GM18508 (cell line): ENCODE data around the gene CHMP3.
"Not testable (repeated sequence)": the region's sequence is repeated elsewhere in the genome, so short reads cannot be mapped to it uniquely, and the experiment has no call there.

Source experiments
- ATAC-seq: cut with Tn5 transposase; IDR thresholded peaks from one replicate; pipeline ENCODE4 v1.9.1; 2021; ENCODE audit warnings: moderate number of reproducible peaks; ENCODE audit not compliant: insufficient read depth, unreplicated experiment

The CHMP3 gene

DNA sequence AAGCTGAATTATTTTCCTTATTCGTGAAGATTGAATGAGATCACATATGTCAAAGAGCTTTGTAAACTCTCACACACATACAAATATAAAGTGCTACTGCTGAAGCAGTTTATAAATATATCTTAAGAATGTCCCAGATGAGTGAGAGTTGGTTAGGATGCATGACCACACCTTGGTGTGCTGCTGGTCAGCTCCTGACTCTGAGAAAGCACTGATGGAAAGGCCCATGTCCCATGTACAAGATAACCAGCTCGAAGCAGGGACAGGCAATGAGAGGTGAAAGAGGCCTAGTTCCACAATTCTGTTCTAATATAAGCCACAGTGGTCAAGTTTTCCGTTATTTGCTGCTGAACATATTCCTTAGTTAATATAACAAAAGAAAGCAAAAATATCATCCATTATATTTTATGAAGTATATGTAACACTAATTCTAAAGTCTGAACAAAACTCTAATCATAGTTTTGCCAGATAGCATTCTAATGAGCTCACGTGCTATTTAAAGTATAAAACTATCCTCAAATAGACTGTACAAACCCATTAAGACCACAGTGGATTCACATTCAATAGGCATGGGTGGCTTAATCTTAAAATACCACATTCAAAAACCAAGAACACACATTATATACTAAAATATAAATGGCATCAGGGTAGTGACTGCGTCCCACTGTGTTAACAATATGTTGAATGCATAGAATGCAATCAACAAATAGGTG, 49.1 kb downstream of the CHMP3 start:
- no peak for ATAC-seq

DNA sequence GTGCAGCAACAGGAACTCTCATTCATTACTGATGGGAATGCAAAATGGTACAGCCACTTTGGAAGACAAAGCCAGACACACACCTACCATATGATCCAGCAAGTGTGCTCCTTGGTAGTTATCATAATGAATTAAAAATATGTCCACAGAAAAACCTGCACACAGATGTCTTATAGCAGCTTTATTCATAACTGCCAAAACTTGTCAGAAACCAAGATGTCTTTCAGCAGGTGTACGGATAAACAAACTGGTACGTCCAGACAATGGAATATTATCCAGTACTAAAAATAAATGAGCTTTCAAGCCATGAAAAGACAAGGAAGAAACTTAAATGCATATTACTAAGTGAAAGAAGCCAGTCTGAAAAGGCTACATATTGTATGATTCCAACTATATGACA, 50.4 kb downstream of the CHMP3 start:
- ATAC-seq = no peak

DNA sequence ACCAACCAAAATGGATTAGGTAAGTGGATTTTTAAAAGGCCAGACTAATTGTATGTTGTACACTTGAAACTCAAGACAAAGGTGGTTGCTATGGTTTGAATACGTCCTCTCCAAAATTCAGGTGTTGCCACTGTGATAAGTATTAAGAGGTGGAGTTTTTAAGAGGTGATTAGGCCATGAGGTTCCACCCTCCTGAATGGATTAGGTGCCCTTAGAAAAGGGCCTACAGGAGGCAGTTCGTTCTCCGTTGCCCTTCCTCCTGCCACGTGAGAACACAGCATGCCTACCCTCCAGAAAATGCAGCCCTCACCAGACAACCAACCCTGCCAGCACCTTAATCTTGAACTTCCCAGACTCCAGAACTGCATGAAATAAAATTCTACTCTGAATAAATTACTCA, 51.2 kb downstream of the CHMP3 start:
- ATAC-seq = no peak

DNA sequence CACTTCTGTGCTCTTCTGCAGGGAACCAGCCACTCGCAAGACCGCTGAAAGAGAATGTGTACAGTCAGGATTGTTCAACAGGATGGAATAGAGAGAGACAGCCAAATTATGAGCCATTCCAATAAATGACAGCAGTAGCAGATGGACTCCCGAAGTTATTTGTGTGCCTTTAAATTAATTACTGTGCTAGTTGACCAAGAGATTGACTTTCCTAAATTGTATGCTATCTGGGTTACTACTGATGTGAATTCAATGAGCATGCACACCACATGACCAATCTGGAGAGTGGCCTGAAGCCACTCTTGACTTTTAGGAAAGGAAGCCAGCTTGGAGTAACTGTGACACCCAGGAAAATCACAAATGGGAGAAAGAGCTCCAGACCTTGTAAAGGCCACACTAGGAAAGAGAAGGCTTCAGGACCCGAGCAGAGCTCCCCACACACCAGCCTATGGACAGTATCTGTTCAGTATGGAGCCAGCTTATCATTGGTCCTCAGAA, 52.8 kb downstream of the CHMP3 start:
- no peak for ATAC-seq

DNA sequence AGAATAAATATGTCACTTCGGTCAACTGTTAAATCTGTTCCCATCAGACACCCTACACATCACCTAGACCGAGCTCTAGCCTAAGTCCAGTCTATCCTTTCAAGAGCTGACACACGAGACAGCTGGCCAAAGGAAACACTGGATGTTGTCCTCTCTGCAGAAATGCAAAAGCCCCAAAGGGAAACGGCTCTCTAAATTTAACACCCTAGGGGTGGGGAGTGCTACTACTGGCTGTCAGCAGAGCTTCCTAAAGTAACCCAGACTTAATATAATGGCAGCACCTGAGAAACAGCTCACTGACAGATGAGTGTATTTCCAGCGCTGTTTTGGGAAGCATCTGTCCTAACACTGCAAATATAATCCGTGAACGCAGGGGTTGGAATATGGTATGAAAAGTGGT, 55.6 kb downstream of the CHMP3 start:
- ATAC-seq = no peak

DNA sequence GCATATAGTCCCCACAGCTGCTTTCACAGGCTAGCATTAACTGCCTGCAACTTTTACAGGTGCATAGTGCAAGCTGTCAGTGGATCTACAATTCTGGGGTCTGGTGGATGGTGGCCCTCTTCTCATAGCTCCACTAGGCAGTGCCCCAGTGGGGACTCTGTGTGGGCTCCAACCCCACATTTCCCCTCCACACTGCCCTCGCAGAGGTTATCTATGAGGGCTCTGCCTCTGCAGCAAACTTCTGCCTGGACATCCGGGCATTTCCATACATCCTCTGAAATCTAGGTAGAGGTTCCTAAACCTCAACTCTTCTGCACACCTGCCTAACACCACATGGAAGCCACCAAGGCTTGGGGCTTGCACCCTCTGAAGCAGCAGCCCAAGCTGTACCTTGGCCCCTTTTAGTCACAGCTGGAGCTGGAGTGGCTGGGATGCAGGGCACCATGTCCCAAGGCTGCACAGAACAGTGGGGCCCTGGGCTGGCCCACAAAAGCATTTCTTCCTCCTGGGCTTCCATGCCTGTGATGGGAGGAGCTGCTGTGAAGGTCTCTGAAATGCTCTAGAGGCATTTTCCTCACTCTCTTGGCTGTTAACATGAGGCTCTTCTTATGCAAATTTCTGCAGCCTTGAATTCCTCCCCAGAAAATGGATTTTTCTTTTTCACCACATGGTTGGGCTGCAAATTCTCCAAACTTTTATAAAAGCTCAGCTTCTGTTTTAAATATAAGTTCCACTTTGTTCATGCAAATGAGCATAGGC, 62.7 kb downstream of the CHMP3 start:
- ATAC-seq = no peak

DNA sequence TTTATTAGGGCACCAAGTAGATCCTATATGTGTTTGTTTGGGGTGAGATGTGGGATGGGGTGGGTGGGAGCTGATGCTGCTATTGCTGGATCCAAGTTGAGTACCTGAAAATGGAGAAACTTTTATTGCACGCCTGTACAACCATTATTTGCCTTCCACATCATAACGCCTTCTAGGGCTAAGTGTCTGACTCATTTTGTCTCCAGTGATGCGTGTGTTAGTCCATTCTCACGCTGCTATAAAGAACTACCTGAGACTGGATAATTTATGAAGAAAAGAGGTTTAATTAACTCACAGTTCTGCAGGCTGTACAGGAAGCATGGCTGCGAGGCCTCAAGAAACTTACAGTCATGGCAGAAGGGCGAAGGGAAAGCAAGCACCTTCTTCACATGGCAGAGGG, 63.9 kb downstream of the CHMP3 start:
- ATAC-seq = no peak

DNA sequence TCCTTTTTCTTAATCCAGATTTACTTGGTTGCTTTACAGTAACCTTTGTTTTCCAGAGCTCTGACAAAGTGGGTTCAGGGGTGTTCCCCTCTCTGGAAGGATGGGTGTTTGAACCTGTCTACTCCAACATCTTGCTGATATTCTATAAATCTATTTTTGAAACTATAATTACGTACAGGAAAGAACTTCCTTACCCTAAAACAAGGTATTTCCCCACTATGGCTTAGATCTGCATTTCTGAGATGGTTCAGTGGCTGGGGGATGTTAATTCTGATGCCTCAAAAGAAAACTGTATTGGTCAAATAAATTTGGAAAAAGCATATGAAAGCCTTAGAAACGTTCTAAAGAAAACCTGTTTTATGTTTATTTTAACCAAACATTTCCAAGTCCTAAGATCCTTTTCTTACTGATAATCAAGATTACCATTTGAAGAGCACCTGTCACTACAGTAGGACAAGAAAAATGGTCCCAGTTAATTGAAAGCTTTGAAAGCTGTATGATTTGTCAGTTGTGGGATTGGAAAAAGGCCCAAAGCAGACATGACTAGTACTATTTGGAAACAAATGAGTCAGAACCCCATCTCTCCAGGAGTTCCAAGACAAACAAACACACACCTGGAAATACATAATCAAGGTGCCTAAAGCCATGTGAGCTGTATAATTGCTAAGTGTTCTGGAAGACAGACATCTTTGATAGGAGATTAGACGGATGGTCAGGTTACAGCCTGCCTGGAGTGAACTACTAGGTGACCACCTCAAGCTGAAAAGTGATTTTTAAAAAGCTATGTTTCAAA, 64.6 kb downstream of the CHMP3 start:
- no peak for ATAC-seq

DNA sequence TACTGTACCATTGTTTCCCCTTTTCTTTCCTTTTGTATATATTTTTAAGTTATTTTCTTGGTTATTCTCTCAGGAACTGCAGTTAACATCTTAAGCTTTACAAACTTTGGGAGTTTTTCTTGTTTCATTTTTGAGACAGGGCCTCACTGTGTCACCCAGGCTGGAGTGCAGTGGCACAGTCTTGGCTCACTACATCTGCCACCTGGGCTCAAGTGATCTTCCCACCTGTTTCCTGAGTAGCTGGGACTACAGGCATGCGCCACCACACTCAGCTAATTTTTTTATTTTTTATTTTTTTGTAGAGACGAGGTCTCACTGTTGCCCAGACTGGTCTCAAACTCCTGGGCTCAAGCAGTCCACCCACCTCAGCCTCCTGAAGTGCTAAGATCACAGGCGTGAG, 66.9 kb downstream of the CHMP3 start:
- not testable (repeated sequence) for ATAC-seq

DNA sequence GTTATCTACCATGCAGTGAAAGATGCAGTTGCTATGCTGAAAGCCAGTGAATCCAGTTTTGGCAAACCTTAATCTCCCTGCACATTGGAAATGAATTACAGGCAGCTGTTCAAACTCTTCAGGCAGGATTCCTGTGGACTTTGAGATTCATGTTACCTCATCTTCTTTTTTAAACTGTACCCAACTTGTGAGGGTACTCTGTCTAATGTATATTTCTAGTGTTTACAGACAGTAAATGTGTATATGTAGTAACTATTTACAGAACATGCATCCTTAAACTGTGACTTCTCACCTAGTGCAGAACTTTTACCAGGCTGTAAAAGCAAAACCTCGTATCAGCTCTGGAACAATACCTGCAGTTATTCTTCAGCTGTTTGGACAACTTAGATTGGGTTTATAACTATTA, 71.2 kb downstream of the CHMP3 start:
- ATAC-seq = no peak

DNA sequence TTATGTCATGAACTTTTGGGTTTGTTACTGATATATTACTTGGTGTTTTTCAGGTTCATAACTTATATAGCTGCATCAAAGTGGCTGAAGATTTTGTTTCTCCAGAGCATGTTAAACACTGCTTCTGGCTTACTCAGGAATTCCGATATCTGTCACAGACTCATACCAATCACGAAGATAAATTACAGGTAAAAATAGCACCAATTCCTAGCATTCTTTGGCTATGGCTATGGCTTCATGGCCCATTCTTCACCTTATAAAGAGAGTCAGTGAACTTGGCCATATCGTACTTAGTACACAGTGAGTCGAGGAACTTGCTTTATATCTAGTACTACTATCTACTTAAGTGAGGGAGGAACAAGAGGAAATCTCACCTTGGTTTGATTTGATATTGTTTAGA, 72.2 kb downstream of the CHMP3 start:
- ATAC-seq = no peak

DNA sequence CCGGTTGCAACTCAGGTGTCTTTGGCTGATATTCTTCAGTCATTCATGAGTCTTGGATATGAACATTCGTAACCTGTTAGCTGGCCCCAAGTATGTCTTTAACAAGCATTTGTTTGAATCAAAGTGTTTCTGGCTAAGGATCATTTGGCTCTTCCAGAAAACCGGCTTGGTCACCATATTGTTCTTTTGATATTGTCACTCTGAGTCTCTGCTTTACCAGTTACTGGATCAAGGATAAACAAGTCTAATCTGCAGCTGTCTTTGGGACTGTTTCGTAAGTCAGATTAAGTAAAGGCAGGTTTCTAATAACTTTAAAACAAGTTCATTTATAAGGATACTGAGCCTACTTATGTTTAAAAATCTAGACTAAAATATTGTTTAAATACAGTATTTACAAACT, 73.0 kb downstream of the CHMP3 start:
- ATAC-seq = no peak

DNA sequence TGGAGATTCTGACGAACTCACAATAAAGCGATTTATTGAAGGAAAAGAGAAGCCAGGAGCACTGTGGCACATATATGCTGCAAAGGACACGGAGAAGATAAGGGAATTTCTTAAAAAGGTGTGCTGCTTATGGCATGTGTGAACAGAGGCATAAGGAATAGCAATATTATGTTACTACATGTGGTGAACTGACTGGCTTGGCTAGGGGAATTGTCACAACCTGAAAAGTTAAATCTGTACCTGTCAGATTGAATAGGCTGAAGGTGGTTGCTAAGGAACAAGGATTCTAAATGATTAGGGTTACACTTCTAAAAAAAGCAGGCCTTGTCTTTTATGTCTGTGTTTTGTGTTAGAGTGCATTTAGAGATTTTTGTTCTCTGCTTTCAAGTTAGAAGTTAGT, 73.7 kb downstream of the CHMP3 start:
- ATAC-seq = no peak

DNA sequence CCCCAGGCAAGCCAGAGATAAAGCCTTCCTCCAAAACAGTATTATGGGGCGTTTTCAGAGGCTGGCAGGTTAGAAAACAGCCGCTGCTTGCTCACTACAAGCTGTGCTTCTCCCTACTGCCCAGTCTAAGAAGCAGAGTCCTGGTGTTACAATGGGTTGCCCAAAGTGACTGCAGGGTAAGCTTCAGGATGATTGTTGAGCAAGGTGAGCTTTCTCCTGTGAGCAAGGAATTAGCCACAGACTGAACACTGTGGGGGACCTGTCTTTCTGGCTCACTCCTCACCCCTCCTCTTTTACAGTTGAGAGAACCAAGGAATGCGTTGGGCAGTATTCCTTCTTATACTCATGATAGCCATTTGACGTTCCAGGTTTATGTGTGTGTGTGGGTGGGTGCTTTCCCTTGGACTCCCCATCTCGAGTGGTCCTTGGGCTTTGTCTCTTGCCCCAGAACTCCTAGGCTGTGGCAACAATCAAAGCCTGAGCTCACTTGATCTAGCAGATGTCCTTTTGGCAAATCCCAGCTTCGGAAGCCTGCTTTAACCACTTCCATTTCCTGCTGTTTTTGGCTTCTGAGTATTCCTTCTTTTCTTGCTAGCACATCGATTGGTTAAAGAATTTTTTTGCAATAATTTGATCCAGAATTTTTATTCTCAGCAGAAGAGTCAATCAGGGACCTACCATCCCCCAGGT, 74.5 kb downstream of the CHMP3 start:
- ATAC-seq = no peak

DNA sequence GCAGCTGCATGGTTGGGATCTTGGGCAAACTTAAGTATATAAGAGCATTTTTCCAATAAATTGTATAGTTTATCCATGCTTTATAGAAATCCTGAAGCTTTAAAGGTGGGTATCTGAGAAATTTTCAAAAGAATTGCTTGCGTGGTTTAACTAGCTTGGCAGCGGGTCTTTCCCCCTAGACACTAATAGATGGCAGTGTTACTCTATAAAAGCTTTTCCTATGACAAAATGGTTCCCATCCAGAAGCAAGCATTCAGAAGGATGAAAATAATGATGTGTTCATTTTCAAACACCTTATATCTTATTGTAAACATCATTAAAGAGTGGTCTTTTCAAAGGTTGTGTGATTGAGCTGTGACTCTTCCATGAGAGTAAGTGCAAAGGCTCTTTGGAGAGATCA, 76.2 kb downstream of the CHMP3 start:
- ATAC-seq = no peak

DNA sequence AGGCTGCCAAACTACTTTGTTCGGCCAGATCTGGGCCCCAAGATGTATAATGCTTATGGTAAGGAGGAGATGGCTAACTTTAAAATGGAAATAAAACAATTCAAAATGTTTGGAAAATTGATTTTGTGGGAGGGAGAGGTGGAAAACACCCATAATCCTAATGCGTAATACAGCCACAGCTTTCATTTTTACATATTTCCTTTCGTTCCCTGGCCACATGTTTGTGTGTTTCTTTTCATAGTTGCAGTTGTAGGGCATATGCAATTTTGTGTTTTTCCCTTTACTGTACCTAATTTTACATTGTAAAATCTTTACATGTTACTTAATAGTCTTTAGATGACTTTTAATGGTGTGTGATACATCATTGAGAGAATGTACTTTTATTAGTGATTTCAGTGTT, 77.4 kb downstream of the CHMP3 start:
- ATAC-seq = no peak

DNA sequence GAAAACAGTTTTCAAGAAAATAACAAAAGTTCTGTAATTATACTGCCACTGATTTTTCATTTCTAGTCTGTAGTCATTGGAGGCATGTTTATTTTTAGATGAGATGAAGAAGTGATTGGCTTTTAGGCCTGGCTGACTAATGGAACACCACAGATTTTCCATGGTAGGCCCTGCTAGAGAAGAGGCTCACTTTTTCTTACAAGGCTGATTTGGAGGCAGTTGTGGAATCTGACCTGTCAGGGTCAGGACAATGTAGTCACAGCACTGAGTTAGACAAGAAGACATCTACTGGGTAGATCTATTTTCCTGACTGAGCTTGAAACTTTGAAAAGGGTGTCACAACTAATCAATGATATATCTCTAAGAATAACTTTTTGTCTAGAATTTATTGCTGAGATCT, 78.1 kb downstream of the CHMP3 start:
- ATAC-seq = no peak

DNA sequence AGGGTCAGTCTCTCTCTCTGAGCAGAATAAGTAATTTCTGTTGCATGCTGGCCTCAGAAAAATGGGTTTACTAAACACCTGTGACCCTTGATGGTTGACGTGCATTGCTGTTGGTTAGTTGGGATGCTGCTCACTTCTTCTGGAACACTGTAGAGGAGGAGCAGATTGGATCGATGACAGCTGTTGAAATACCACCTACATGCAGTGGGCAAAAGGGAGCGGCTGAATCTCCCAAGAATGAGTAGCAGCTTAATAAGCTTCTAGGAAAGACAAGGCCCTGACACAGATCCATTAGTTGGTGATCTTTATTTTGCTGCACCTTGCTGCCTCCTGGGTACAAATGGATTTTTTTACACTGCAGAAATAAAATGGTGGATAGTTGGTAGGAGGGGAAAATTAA, 78.9 kb downstream of the CHMP3 start:
- no peak for ATAC-seq

DNA sequence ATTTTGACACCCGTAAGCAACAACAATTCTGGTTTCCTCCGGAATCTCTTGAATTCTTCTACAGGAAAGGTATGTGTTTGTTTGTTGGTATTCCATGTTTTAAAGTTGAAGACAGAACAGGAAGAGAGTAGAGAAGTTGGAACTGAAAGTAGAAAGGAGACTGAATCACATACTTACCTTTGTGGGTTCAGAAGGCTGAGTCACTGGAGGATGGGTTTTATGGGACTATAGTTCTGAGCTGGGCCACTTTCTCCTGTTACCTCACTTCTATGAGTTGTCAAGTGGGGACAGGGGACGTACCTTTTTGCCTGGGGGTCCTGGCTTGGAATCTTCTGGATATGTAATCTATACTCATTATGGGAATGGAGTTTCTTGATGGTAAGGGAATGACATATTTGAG, 81.2 kb downstream of the CHMP3 start:
- ATAC-seq = no peak

DNA sequence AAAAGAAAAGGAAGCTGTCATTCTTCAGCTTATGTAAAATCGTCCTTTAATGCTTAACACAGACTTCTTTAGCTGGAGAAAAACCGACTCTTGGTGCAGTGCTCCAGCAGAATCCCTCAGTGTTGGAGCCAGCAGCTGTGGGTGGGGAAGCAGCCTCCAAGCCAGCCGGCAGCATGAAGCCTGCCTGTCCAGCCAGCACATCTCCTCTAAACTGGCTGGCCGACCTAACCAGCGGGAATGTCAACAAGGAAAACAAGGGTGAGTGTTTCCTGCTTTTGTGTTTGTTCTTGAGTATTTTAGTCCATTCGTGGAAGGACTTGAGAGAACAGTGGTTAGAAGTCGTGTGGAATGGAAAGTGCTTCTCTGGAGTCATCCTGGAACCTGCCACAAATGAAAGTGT, 83.1 kb downstream of the CHMP3 start:
- ATAC-seq = no peak

DNA sequence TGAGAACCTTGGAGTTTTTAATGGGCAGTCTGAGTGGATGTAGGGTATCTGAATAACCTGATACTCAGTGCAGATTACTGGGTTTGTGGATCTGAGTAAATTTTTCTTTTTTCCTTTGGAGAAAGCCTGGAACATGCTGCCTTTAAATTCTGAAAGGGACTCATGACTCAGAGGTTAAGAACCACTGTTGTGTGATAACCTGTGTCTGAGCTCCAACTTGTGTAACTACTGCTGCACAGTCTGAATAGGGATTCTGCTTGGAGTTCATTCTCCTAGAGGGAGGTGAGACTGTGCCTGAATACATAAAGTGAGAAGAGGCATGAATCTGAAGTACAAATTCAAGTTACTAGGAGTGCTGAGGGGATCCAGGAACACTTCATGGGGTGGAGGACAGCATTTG, 85.9 kb downstream of the CHMP3 start:
- no peak for ATAC-seq
